Trophoblast cell (in vitro differentiated cells and primary cell): ENCODE measurements around the gene SMCR8.

Experiments used
- DNase-seq, 2 donors: peaks; one replicate each; pipeline ENCODE4 v3.0.0-alpha.2; 2016
- H2AFZ ChIP-seq: 2 replicates; pipeline ENCODE4 v1.6.1; 2013; ENCODE audit warnings: low read length, moderate library complexity, mild to moderate bottlenecking; ENCODE audit not compliant: insufficient read depth, poor library complexity
- H2AK5ac ChIP-seq: 2 replicates; pipeline ENCODE4 v1.6.1; 2013; ENCODE audit warnings: mild to moderate bottlenecking, low read length
- H2BK120ac ChIP-seq: 2 replicates; pipeline ENCODE4 v1.6.1; 2013; ENCODE audit warnings: low read length, mild to moderate bottlenecking, moderate library complexity; ENCODE audit not compliant: insufficient read depth, poor library complexity
- H2BK12ac ChIP-seq: 2 replicates; pipeline ENCODE4 v1.6.1; 2013; ENCODE audit warnings: mild to moderate bottlenecking, low read length, moderate library complexity
- H2BK5ac ChIP-seq: 2 replicates; pipeline ENCODE4 v1.6.1; 2013; ENCODE audit warnings: low read length, low read depth, moderate library complexity, mild to moderate bottlenecking; ENCODE audit not compliant: poor library complexity
- H3K14ac ChIP-seq: 2 replicates; pipeline ENCODE4 v1.6.1; 2013; ENCODE audit warnings: mild to moderate bottlenecking, low read length
- H3K18ac ChIP-seq: 2 replicates; pipeline ENCODE4 v1.6.1; 2013; ENCODE audit warnings: mild to moderate bottlenecking, low read length
- H3K23ac ChIP-seq: 2 replicates; pipeline ENCODE4 v1.6.1; 2013; ENCODE audit warnings: low read length
- H3K27ac ChIP-seq: 2 replicates; pipeline ENCODE4 v1.5.1; 2013; ENCODE audit warnings: low read depth, mild to moderate bottlenecking, inconsistent platforms, low read length, moderate library complexity
- H3K27me3 ChIP-seq: 2 replicates; pipeline ENCODE4 v1.6.1; 2013; ENCODE audit warnings: inconsistent platforms, mild to moderate bottlenecking, low read length, moderate library complexity; ENCODE audit not compliant: insufficient read depth
- H3K36me3 ChIP-seq, 2 experiments: 1 replicate in 1 of 2; 2 replicates in 1 of 2; pipeline ENCODE4 v1.6.1; 2013; ENCODE audit warnings: low read length in 2 of 2, mild to moderate bottlenecking in 2 of 2, moderate library complexity in 1 of 2; ENCODE audit not compliant: insufficient read depth in 2 of 2, control insufficient read depth in 1 of 2
- H3K4ac ChIP-seq: 2 replicates; pipeline ENCODE4 v1.6.1; 2013; ENCODE audit warnings: low read depth, mild to moderate bottlenecking, low read length, moderate library complexity
- H3K4me1 ChIP-seq, 2 experiments: 1 replicate in 1 of 2; 2 replicates in 1 of 2; pipeline ENCODE4 v1.6.1; 2013; ENCODE audit warnings: low read length in 2 of 2, mild to moderate bottlenecking in 2 of 2, moderate library complexity in 1 of 2; ENCODE audit not compliant: insufficient read depth in 2 of 2, control insufficient read depth in 1 of 2
- H3K4me2 ChIP-seq: 2 replicates; pipeline ENCODE4 v1.6.1; 2013; ENCODE audit warnings: inconsistent platforms, mild to moderate bottlenecking, low read length, moderate library complexity
- H3K4me3 ChIP-seq: 2 replicates; pipeline ENCODE4 v1.5.1; 2013; ENCODE audit warnings: mild to moderate bottlenecking, low read depth, low read length, inconsistent platforms
- H3K79me1 ChIP-seq: one replicate; pipeline ENCODE4 v1.6.1; 2013; ENCODE audit warnings: low read length
- H3K79me2 ChIP-seq: 2 replicates; pipeline ENCODE4 v1.6.1; 2013; ENCODE audit warnings: low read length, mild to moderate bottlenecking; ENCODE audit not compliant: control insufficient read depth, insufficient read depth, poor library complexity
- H3K9ac ChIP-seq: 2 replicates; pipeline ENCODE4 v1.6.1; 2013; ENCODE audit warnings: mild to moderate bottlenecking, low read length
- H3K9me3 ChIP-seq: 2 replicates; pipeline ENCODE4 v1.6.1; 2013; ENCODE audit warnings: low read depth, mild to moderate bottlenecking, control low read depth, inconsistent platforms, low read length; ENCODE audit not compliant: insufficient read depth
- H4K12ac ChIP-seq: 2 replicates; pipeline ENCODE4 v1.6.1; 2013; ENCODE audit warnings: low read depth, mild to moderate bottlenecking, low read length, moderate library complexity
- H4K8ac ChIP-seq: 2 replicates; pipeline ENCODE4 v1.6.1; 2013; ENCODE audit warnings: low read depth, mild to moderate bottlenecking, low read length, moderate library complexity
- H4K91ac ChIP-seq: one replicate; pipeline ENCODE4 v1.6.1; 2013; ENCODE audit warnings: low read depth, mild to moderate bottlenecking, low read length, moderate library complexity
- WGBS: extraction: QIAGEN DNeasy Blood & Tissue Kit; methylation state at CpG from one replicate; pipeline ENCODE4 v1.1.7; 2013; ENCODE audit warnings: missing lambda C conversion rate; ENCODE audit not compliant: insufficient read length, insufficient coverage; ENCODE audit errors: extremely low coverage; 5-methylcytosine and 5-hydroxymethylcytosine counted together

SMCR8 gene

GRCh38 chr17:18322522-18322921, 7.4 kb downstream of the SMCR8 start:
- Histone ChIP-seq H3K4ac (no peak overlapping the region), H3K18ac (no peak overlapping the region), H2BK120ac (no peak overlapping the region), H4K91ac (no peak overlapping the region), H4K8ac (no peak overlapping the region), H3K9me3 (peaks cover 7% of the 10 kb centered on the region), H2BK12ac (no peak overlapping the region), H3K4me3 (no peak overlapping the region), H3K4me2 (no peak overlapping the region), H4K12ac (no peak overlapping the region), H3K36me3 (peaks cover 48 to 49% of the 10 kb centered on the region in 2 experiments), H3K79me1 (no peaks in the 10 kb centered on the region), H3K9ac (no peak overlapping the region), H2BK5ac (no peak overlapping the region), H3K27ac (no peak overlapping the region), H2AFZ (no peak overlapping the region), H3K27me3 (no peaks in the 10 kb centered on the region), H2AK5ac (no peak overlapping the region), H3K4me1 (peaks cover 0 to 5% of the 10 kb centered on the region in 2 experiments), H3K79me2 (peaks cover 3% of the 10 kb centered on the region), H3K14ac (no peak overlapping the region), H3K23ac (no peak overlapping the region)
- DNase-seq = no peak
- no CpG with 5 or more reads among the region's 12 CpGs for WGBS

GRCh38 chr17:18323007-18323406, 7.9 kb downstream of the SMCR8 start:
- Histone ChIP-seq H3K23ac (no peak overlapping the region), H3K4me1 (peaks cover 0 to under 1% of the 10 kb centered on the region in 2 experiments), H3K79me1 (no peaks in the 10 kb centered on the region), H2BK5ac (no peak overlapping the region), H3K27me3 (no peaks in the 10 kb centered on the region), H3K9ac (no peak overlapping the region), H3K18ac (no peak overlapping the region), H3K4ac (no peak overlapping the region), H2BK12ac (no peak overlapping the region), H3K4me3 (no peak overlapping the region), H3K27ac (no peak overlapping the region), H4K12ac (no peak overlapping the region), H4K8ac (no peak overlapping the region), H3K4me2 (no peak overlapping the region), H2AK5ac (no peak overlapping the region), H2BK120ac (no peak overlapping the region), H4K91ac (no peak overlapping the region), H3K79me2 (no peaks in the 10 kb centered on the region), H3K9me3 (peaks cover 7% of the 10 kb centered on the region), H3K14ac (no peak overlapping the region), H2AFZ (no peak overlapping the region), H3K36me3 (peaks cover 45 to 47% of the 10 kb centered on the region in 2 experiments)
- DNase-seq = no peak
- WGBS = no CpG with 5 or more reads among the region's 3 CpGs

- H4K91ac ChIP-seq = no peak overlapping the region
- H3K36me3 ChIP-seq = peaks cover 46 to 52% of the 10 kb centered on the region in 2 experiments
- WGBS = no CpG with 5 or more reads among the region's 16 CpGs
- H3K79me1 ChIP-seq = no peaks in the 10 kb centered on the region
- H3K4ac ChIP-seq = no peak overlapping the region
- H3K9ac ChIP-seq = no peak overlapping the region
- no peak overlapping the region for H3K4me2 ChIP-seq
- no peak overlapping the region for H4K12ac ChIP-seq
- no peak overlapping the region for H2AFZ ChIP-seq
- no peak for DNase-seq
- H2AK5ac ChIP-seq = no peak overlapping the region
- no peak overlapping the region for H3K27ac ChIP-seq
- no peak overlapping the region for H2BK5ac ChIP-seq
- H3K4me3 ChIP-seq = no peak overlapping the region
- H3K18ac ChIP-seq = no peak overlapping the region
- H3K9me3 ChIP-seq = peaks cover 7% of the 10 kb centered on the region
- no peaks in the 10 kb centered on the region for H3K27me3 ChIP-seq
- H3K79me2 ChIP-seq = no peaks in the 10 kb centered on the region
- H3K23ac ChIP-seq = no peak overlapping the region
- no peak overlapping the region for H2BK120ac ChIP-seq
- H2BK12ac ChIP-seq = no peak overlapping the region
- no peaks in the 10 kb centered on the region for H3K4me1 ChIP-seq
- H3K14ac ChIP-seq = no peak overlapping the region
- no peak overlapping the region for H4K8ac ChIP-seq
Observed at GRCh38 chr17:18323507-18324139, 8.5 kb downstream of the SMCR8 start.

- H2BK12ac ChIP-seq = no peak overlapping the region
- H3K9me3 ChIP-seq = peaks cover 7% of the 10 kb centered on the region
- no peak overlapping the region for H3K9ac ChIP-seq
- no peak overlapping the region for H3K4me3 ChIP-seq
- H2AK5ac ChIP-seq = no peak overlapping the region
- no peak overlapping the region for H3K23ac ChIP-seq
- no peak overlapping the region for H2AFZ ChIP-seq
- no peaks in the 10 kb centered on the region for H3K79me1 ChIP-seq
- H3K4me1 ChIP-seq = no peaks in the 10 kb centered on the region
- H3K79me2 ChIP-seq = no peaks in the 10 kb centered on the region
- no peak overlapping the region for H4K8ac ChIP-seq
- H3K27me3 ChIP-seq = no peaks in the 10 kb centered on the region
- no peak overlapping the region for H4K91ac ChIP-seq
- no CpG with 5 or more reads among the region's 27 CpGs for WGBS
- peaks cover 45 to 52% of the 10 kb centered on the region in 2 experiments for H3K36me3 ChIP-seq
- no peak overlapping the region for H3K18ac ChIP-seq
- H2BK5ac ChIP-seq = no peak overlapping the region
- H3K14ac ChIP-seq = no peak overlapping the region
- H3K4ac ChIP-seq = no peak overlapping the region
- no peak overlapping the region for H4K12ac ChIP-seq
- no peak for DNase-seq
- H3K4me2 ChIP-seq = no peak overlapping the region
- no peak overlapping the region for H3K27ac ChIP-seq
- no peak overlapping the region for H2BK120ac ChIP-seq
Observed at GRCh38 chr17:18324140-18325050, 9.3 kb downstream of the SMCR8 start.
